NCI-H524 (cell line): ENCODE measurements around the gene KDM1B.
"Not testable (repeated sequence)": the region's sequence is repeated elsewhere in the genome, so short reads cannot be mapped to it uniquely, and the experiment has no call there.

Experiments
- DNase-seq, 2 experiments: peaks; one replicate each; lab custom pipeline; 2025; lab: John Stamatoyannopoulos, UW

KDM1B gene

DNA sequence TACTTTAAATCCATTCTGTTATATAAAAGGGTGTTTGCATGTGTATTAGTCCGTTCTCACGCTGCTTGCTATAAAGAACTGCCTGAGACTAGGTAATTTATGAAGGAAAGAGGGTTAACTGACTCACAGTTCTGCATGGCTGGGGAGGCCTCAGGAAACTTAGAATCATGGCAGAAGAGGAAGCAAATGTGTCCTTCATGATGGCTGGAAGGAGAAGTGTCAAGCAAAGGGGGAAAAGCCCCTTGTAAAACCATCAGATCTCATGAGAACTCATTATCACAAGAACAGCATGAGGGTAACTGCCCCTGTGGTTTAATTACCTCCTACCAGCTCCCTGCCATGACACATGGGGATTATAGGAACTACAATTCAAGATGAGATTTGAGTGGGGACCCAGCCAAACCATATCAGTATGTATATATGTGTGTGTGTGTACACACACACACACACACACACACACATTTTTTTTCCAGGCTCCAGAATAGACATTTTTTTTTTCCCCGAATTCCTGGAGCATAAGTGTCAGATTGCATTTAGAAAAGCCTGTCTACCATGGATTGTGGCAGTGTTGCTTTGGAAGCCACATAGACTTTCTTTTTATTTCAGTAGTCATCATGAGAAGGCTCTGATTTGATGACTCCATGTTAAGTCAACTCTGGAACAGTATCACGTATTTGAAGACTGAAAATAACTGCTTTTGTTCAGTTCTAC is 31.5 kb downstream of the KDM1B start:
- DNase-seq = no peak

- DNase-seq = no peak
These were observed 32.5 kb downstream of the KDM1B start for GRCh38 chr6:18187701-18188100.

DNA sequence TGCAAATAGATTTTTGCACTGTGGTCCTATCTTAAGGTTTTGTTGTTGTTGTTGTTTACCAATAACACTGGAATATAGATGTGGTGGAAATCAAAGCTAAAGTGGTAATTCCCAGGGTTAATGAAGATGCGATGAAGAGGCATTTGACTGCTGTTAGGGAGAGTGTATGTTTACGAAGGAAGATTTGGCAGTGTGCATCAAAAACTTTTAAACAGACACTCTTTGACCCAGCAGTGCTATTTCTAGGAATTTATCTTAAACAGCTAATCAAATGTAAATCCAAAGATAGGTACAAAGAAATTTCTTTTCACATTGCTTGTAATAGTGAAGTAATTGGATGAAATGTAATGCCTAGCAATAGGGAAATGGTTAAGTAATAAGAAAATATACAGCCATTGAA is 34.0 kb downstream of the KDM1B start:
- DNase-seq = no peak

DNA sequence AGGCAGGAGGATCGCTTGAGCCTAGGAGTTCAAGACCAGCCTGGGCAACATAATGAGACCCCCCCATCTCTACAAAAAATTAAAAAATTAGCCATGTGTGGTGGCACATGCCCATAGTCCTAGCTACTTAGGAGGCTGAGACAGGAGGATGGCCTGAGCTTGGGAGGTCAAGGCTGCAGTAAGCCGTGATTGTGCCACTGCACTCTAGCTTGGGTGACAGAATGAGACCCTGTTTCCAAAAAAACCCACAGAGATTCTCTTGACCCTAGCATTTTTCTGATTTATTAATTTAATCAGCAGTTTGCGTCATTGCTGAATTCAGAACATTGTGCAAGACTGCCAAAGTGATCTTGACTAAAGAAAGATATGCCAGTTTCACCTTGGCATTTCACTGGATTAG is 36.8 kb downstream of the KDM1B start:
- DNase-seq = no peak

- DNase-seq = no peak
These were observed 48.6 kb downstream of the KDM1B start for GRCh38 chr6:18203786-18204185.

DNA sequence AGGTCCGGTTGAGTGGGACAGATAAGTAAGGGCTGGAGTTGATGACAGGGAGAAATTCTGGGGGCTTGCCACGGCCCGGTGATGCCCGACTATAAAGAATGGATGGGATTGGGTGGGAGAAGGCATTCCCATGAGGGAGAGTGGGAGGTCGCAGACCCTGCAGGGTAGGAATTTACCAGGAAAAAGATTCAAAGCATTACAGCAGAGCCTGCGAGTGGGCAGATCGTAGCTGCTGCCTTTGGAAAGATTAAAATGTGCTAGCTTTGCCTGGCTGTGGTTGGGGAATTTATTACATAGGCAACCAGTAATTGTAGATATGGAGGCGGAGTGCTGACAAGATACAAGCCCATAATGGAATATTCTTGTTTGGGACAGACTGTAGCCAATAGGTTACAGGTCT is 49.5 kb downstream of the KDM1B start:
- no peak for DNase-seq

- no peak for DNase-seq
These were observed 51.4 kb downstream of the KDM1B start for GRCh38 chr6:18206591-18206990.

DNA sequence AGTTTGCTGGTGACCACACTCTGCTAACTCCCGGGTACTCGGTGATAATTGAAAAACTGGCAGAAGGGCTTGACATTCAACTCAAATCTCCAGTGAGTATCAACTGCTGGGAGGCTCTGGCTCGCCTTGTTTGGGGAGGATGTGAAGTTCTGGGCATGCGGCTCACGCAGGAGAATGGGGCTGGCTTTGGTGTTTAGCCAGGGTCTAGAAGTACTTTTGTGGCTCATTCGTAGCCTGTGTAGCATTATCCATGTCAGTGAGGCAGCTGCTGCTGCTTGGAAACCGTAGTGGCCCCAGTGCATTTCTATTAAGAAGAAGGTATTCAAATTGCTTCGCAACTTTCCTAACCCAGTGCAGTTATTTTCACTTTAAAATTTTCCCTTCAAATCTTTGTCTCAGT is 52.2 kb downstream of the KDM1B start:
- DNase-seq = no peak

DNA sequence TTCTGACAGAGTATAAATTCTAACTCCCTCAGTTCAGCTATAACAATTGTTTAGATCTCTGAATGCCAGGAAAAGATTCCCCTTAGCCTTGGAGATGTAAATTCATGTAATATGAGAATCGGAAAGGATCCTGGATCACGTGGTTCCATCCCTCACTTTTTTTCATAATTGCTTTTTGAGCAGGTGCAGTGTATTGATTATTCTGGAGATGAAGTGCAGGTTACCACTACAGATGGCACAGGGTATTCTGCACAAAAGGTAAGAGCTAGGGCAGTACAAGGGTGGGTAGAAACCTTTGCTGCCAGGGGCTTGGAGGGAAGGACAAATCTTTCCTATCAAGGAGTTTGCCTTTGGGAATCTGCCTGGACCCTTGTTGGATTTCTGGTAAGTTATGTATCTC is 52.7 kb downstream of the KDM1B start:
- peak in 1 of 2 experiments; percentile 62 for DNase-seq

GRCh38 chr6:18208778-18209177 is 53.6 kb downstream of the KDM1B start:
- DNase-seq = not testable (repeated sequence)

- no peak for DNase-seq
These were observed 54.4 kb downstream of the KDM1B start for GRCh38 chr6:18209539-18210197.

DNA sequence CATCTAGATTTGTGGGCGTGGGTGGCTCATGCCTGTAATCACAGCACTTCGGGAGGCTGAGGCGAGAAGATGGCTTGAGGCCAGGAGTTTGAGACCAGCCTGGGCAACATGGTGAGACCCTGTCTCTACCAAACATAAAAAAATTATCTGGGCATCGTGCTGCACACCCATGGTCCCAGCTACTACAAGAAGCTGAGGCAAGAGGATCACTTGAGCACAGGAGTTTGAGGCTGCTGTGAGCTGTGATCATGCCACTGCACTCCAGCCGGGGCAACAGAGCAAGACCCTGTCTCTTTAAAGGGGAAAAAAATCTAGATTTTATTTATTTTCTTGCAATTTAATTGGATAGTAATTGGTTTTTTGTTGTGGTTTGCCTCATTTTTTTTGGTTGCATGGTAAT is 55.5 kb downstream of the KDM1B start:
- no peak for DNase-seq

- no peak for DNase-seq
These were observed 56.1 kb downstream of the KDM1B start for GRCh38 chr6:18211338-18211737.

DNA sequence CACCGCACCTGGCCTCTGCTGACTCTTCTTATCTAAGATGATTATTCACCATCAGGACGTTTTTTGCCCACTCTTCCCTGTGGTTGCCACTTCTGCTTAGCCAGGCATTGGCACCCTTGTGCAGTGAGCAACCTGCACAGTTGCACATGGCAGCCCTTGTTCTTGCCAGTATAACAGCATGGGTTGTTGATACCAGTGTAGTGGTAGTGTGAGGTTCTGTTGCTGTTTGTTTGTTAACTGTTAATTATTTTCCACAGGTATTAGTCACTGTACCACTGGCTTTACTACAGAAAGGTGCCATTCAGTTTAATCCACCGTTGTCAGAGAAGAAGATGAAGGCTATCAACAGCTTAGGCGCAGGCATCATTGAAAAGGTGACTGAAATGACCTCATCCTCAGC is 57.0 kb downstream of the KDM1B start:
- no peak for DNase-seq

DNA sequence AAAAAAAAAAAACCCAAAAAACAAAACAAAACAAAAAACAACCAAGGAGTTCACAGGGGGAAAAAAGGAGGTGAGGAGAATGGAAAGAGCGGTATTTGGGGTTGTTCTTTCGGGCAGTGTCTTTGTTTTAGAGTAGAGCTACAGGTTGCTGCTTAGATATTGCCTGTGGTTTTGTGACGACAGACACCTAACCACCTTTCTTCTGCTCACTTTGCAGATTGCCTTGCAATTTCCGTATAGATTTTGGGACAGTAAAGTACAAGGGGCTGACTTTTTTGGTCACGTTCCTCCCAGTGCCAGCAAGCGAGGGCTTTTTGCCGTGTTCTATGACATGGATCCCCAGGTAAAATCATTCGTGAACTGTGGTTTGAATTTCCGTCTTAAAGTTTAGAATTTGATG is 58.2 kb downstream of the KDM1B start:
- no peak for DNase-seq

- no peak for DNase-seq
These were observed 58.8 kb downstream of the KDM1B start for GRCh38 chr6:18214003-18214402.

- no peak for DNase-seq
These were observed 60.2 kb downstream of the KDM1B start for GRCh38 chr6:18215436-18215835.

GRCh38 chr6:18216411-18216810 is 61.2 kb downstream of the KDM1B start:
- no peak for DNase-seq

DNA sequence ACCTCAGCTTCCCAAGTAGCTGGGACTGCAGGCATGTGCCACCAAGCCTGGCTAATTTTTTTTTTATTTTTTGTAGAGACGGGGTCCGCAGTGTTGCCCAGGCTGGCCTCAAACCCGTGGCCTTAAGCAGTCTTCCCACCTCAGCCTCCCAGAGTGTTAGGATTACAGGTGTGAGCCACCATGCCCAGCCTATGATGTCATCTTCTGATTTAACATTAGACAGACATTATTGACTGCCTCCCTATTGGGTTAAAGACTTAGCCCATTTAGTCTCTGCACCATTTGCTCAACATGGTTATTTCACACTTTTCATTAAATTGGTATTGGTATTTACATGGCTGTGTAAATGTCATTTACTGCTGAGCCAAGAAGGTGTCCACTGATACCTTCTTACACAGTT is 63.0 kb downstream of the KDM1B start:
- DNase-seq = no peak

DNA sequence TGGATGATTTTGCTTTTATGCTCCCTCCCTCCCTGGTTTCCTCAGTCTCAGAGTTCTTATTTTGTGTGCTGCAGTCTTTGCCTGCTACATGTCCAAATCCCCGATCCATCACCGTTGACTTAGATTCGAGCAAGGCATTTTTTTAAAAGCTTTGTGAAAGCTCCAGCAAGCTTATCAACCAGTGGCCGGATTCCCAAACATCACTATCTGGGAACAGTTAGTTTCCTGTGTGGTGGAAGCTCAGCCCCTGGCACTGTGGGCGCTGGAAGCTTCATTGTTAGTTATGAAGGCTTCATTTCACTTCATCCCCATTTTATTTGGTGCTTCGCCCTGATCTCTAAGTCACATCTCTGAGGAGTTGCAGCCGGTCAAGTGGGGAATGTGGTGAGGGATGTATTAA is 64.4 kb downstream of the KDM1B start:
- no peak for DNase-seq

- no peak for DNase-seq
These were observed 66.0 kb downstream of the KDM1B start for GRCh38 chr6:18221288-18221615.

GRCh38 chr6:18226451-18227105 is 71.4 kb downstream of the KDM1B start:
- peak; percentile 29 to 40 for DNase-seq

- not testable (repeated sequence) for DNase-seq
These were observed 71.9 kb downstream of the KDM1B start for GRCh38 chr6:18227166-18227565.

GRCh38 chr6:18228590-18228989 is 73.4 kb downstream of the KDM1B start:
- DNase-seq = not testable (repeated sequence)
